HG03460 (cell line): ENCODE measurements around the gene RAB6A.

Experiments used
- ATAC-seq: cut with Tn5 transposase; IDR thresholded peaks from one replicate; pipeline ENCODE4 v1.9.1; 2021; ENCODE audit not compliant: unreplicated experiment

The RAB6A gene

GRCh38 chr11:73656985-73657384, 103.9 kb downstream of the RAB6A start:
- no peak for ATAC-seq

GRCh38 chr11:73655686-73656085, 105.2 kb downstream of the RAB6A start:
- no peak for ATAC-seq

GRCh38 chr11:73654482-73655021, 106.3 kb downstream of the RAB6A start:
- no peak for ATAC-seq

- ATAC-seq, result no peak
Observed at GRCh38 chr11:73653996-73654395, 106.9 kb downstream of the RAB6A start.

GRCh38 chr11:73652856-73653559, 107.9 kb downstream of the RAB6A start:
- no peak for ATAC-seq

- no peak for ATAC-seq
Observed at GRCh38 chr11:73652046-73652730, 108.7 kb downstream of the RAB6A start.

GRCh38 chr11:73651661-73652045, 109.2 kb downstream of the RAB6A start:
- ATAC-seq, result no peak

- ATAC-seq, result no peak
Observed at GRCh38 chr11:73651252-73651651, 109.6 kb downstream of the RAB6A start.

GRCh38 chr11:73650400-73650799, 110.5 kb downstream of the RAB6A start:
- no peak for ATAC-seq

- ATAC-seq, result no peak
Observed at GRCh38 chr11:73649206-73649605, 111.7 kb downstream of the RAB6A start.

- ATAC-seq, result no peak
Observed at GRCh38 chr11:73648571-73649046, 112.3 kb downstream of the RAB6A start.

- ATAC-seq, result no peak
Observed at GRCh38 chr11:73648121-73648520, 112.8 kb downstream of the RAB6A start.

- ATAC-seq, result peak; percentile 84
Observed at GRCh38 chr11:73647459-73648100, 113.3 kb downstream of the RAB6A start.

GRCh38 chr11:73645972-73646631, 114.8 kb downstream of the RAB6A start, which contains the start of gene PLEKHB1:
PLEKHB1 (plus strand) TSS chr11:73646581; CDS start chr11:73646609, 28 bp downstream.
- ATAC-seq, result no peak

- ATAC-seq, result no peak
Observed at GRCh38 chr11:73645121-73645969, 115.5 kb downstream of the RAB6A start.

GRCh38 chr11:73641668-73642067, 119.2 kb downstream of the RAB6A start:
- no peak for ATAC-seq

- ATAC-seq, result no peak
Observed at GRCh38 chr11:73640592-73640991, 120.3 kb downstream of the RAB6A start.

- ATAC-seq, result no peak
Observed at GRCh38 chr11:73637012-73637411, 123.9 kb downstream of the RAB6A start.

GRCh38 chr11:73636249-73636648, 124.6 kb downstream of the RAB6A start:
- ATAC-seq, result no peak

GRCh38 chr11:73635721-73636120, 125.2 kb downstream of the RAB6A start:
- ATAC-seq, result no peak
